HG02885 (cell line): ENCODE results near the gene ATP1A3.
"Not testable (repeated sequence)": the region's sequence is repeated elsewhere in the genome, so short reads cannot be mapped to it uniquely, and the experiment has no call there.

Experiments used
- ATAC-seq: cut with Tn5 transposase; IDR thresholded peaks from one replicate; pipeline ENCODE4 v1.9.1; 2021; ENCODE audit warnings: mild to moderate bottlenecking; ENCODE audit not compliant: unreplicated experiment, poor library complexity

The ATP1A3 gene

GRCh38 chr19:42012747-42013146 is 18.7 kb upstream of the ATP1A3 start:
- ATAC-seq = not testable (repeated sequence)

DNA sequence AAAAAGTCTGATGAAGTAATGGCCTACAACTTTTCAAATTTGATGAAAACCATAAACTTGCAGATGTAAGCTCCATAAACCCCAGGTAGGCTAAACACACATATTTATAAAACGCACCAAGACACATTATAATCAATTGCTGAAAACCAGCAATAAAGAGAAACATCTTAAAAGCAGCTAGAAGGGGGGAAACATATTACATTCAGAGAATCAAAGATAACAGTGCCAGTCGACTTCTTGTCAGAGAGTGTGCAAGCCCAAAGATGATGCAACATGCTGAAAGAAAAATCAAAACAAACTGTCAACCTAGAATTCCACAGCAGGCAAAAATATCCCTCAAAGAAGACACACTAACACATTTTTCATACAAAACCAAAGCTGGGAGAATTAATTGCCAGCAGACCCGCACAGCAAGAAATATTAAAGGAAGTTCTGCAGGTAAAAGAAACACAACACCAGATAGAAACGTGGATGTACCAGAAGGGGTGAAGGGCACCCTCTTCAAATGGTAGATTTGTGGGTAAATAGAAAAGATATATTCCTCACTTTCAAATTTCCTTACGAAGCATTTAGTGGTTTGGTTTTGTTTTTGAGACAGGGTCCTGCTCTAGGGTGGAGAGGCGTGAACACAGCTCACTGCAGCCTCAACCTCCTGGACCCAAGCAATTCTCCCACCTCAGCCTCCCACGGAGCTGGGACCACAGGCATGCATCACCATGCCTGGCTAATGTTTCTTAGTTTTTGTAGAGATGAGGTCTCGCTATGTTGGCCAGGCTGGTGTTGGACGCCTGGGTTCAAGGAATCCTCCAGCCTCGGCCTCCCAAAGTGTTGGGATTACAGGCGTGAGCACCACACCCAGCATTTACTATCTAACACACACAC is 16.5 kb upstream of the ATP1A3 start:
- no peak for ATAC-seq

DNA sequence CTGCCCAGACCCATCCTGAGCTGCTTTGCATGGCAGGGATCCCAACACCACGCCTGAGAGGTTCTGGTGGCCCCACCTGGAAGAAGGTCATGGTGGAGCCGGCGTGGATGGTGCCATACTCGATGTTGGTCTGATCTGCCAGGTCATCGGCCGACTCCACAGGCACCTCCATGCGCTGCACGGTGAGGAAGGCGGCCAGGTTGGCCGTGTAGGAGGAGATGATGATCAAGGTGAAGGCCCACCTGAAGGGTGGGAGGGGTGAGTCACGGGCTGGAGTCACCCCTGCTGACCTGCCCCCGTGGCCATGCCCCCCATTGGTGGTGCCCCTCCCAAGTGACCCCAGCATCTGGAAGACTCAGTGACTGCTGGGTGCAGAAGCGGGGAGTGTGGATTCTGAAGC is 12.5 kb upstream of the ATP1A3 start:
- ATAC-seq = no peak

- ATAC-seq = no peak
These were observed 11.5 kb upstream of the ATP1A3 start for GRCh38 chr19:42005504-42005903.

- ATAC-seq = no peak
These were observed 9.7 kb upstream of the ATP1A3 start for GRCh38 chr19:42003506-42004294.

- no peak for ATAC-seq
These were observed 5.8 kb upstream of the ATP1A3 start for GRCh38 chr19:41999878-42000208.

DNA sequence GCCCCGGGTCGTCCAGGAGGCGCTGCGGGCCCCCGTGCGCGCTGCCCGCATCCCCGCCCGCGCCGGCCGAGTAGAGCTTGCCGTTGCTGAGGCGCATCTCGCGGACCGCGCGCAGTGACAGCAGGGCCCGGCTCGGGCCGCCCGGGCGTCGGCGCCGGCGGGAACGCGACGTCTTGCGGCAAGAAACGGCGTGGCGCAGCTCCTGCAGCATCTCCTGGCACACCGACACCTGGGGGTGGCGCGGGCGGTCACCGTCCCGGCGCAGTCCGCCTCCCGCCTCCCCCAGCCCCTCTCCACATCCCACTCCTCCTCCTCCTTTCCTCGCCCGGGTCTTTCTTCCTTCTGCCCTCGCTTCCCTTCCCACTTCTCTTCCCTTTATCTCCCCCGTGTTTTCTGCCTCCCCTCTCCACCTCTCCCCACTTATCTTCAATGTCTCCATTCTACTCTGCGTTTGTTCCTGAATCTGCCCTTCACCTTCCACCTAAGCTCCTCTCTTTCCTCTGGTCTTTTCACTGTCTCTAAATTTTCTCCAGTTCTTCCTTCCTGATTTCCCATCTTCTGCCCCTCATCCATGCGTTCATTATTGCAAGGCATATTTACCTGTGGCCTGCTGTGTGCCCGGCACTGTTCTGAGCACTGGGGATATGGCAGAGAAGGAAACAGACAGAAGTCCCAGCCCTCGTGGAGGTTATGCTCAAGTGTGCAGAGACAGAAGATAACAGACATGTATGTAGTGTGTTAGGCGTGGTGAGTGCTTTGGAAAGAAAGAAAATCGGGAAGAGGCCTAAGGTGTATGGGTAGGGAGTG is 5.2 kb upstream of the ATP1A3 start:
- ATAC-seq = no peak

DNA sequence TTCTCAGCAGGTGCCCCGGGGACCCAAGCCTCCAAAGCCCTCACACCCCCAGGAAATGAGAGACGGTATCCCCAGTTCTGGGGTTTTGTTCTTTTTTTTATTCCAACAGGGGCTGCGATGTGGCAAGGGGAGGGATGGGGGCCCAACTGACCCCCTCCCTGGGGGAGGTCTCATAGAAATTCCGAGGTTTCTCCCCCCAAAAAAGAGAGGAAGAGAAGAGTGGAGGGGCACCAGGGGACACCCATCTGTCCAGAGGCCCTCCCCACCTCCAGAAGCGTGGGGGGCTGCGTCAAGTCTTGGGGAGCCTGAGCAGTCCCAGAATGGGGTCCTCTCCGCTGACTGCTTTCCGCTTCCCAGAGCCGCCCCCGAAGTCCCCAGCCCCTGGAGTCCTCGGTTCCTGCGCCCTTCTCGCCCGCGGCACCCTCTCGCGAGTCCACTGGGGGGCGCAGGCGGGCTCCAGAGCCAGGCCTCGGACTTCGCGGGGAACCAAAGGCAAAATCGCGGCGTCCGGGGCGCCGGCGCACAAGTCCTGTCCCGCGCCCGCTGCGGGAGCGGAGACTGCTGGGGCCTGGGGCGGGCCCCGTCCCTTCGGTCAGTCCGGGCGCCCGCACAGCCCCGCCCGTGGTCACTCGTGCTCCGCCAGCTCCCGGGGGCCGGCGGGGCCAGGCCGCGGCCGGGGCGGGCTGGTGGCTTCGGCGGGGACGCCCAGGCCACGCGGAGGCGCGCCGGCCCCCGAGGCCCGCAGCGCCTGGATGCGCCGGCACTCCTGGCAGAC is 4.4 kb upstream of the ATP1A3 start:
- no peak for ATAC-seq

DNA sequence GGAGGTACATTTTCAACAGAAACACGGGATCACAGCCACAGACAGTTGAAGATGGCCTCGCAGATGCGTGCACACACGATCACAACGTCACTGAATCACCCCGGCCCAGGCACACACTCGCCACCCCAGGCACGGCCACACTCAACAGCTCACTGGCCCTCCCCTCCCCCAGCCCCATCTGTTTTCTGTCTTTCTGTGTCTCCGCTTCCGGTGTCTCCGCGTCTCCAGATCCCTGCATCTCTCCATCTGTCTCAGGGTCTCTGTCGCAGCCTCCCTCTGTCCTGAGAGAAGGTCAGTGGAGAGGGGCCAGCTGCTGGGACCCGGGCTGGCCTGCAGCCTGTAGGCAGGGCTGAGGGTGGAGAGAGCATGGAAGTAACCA is 3.8 kb upstream of the ATP1A3 start:
- ATAC-seq = no peak

DNA sequence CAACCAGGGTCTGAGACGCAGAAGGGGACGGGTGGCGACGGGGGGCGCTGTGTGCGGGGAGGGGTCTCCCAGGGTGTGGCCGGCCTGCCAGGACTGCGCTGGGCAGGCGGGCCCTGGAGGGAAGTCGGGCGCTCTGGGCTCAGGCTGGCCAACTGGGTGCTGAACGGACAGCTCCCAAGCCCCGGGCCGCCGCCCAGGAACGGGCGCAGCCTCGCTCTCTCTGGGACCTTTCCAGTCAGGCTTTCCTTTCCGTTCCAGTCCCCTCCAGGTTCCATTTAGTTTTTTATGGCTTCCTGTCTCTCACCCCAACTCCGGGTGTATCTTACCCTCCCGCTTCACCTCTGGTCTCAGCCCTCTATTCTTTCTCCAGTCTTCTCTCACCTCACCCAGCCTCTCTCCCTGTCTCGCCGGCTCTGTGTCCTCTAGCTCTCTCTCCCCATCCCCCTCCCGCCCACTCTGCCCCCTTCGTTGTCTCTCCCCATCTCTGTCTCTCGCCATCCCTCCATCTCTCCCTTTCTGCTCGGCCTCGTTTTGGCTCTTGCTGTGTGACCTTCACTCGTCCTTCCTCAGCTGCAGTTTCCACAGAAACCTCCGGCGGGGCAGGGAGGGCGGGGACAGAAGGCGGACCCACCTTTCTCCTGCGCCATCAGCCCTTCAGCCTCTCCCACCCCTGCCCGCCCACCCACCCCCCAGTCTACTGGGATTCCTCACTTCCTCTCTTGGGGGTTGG is 3.3 kb upstream of the ATP1A3 start:
- ATAC-seq = no peak

GRCh38 chr19:41995959-41996797 is 2.1 kb upstream of the ATP1A3 start:
- no peak for ATAC-seq

DNA sequence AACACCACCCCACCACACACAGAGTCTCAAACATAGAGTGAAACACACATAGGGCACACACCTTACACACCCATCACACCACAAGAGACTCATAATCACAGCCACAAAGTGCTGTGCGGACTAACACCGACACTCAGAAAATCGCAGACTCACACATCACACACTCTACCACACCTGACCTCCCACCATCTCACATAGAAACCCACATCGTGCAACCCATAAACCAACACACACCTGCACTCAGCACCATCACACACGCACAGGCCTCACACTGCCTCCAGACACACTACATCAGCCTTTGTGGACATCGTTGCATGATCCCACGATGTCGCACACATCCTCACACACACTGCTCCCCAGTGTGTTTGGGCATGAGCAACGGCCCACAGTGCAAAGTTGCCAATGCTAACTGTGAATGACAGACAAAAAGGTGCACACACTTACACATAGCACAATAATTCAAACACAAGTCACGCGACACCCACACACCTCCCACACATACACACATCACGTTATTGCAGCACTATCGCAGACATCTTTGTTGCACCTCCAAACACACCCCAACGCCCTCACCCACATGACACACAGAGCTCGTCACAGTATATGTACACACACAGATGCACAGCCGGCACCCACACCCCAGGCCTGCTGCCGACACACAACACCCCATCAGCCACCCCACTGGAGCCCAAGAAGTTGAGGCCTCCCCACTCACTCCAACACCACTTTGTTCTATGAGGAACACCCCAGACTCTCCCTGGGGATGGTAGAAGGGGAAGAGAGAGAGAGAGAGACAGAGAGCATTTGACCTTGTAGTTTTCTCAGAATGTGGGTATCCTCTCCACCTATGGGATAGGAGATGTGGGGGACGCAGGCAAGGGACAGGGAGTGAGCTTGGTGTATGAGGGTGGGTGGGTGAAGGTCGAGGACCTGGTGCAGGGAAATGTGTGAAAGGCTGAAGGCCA is 1.2 kb upstream of the ATP1A3 start:
- ATAC-seq = no peak

GRCh38 chr19:41994521-41994971 is 516 bp upstream of the ATP1A3 start:
- ATAC-seq = no peak

GRCh38 chr19:41991925-41992569 is 2.0 kb downstream of the ATP1A3 start:
- ATAC-seq = not testable (repeated sequence)

DNA sequence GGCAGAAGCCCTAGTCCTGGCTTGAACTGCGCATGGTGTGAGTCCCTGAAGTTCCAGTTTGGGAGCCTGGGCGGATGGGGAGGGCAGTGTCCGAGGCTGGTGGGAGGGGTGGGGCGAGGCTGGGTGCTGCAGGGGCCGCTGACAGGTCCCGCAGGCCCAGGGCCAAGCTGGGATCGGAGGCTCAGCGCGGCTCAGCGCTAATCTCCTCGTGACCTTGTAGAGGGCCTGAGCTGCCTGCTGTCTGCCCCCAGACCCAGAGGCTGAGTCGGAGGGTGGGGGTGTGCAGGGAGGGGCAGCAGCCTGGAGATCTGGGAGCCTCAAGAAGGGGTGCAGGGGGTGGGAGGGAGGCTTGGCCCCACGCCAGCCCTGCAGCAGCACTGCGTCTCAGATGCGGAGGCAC is 3.0 kb downstream of the ATP1A3 start:
- ATAC-seq = no peak

- ATAC-seq = no peak
These were observed 3.4 kb downstream of the ATP1A3 start for GRCh38 chr19:41990615-41991014.

- no peak for ATAC-seq
These were observed 4.0 kb downstream of the ATP1A3 start for GRCh38 chr19:41990028-41990427.
